Activated CD8-positive, alpha-beta memory T cell treated with anti-CD3 and anti-CD28 coated beads for 4 hours (primary cell): Measurements from ENCODE around the gene SRGAP2B.
"Not testable (repeated sequence)": the region's sequence is repeated elsewhere in the genome, so short reads cannot be mapped to it uniquely, and the experiment has no call there.

Experiments used
- DNase-seq, 2 donors: peaks; one replicate each; pipeline ENCODE4 v3.0.0-alpha.2; 2020; ENCODE audit warnings: low read depth in 2 of 2

Gene SRGAP2B

GRCh38 chr1:144900841-144901240, 194.3 kb downstream of the SRGAP2B start:
- DNase-seq: not testable (repeated sequence)

DNA sequence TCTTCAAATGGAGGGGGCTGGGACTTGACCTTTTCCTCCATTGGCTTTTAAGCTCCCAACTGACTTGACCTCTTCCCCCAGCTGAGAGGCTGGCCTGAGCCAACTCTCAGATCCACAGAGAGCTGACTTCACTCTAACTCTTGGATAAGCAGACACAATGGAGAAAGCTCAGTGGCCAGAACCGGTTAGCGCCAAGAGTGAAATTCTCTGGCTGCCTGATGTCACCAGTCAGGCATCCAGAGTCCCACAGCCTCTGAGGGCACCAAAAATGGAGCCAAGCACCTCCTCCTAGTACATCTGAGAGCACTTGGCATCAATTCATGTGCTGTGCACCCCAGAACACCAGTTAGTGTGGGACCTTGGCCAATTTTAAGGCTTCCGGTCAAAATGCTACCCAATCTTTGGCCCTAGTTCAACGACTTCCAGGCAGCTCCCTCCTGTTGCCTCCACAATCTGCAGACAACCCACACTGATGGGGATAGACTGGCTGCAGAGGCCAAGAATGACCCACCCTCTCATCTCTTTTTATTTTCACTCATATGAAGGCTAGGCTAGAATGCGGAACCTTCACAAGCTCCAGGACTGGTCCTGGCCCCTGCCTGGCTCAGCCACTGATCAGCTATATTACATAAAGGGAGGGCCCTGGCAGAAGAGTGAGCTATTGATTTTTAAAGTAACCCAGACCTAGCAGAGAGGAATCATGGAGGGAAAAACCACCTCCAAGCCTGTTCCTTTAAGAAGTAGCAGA, 200.5 kb downstream of the SRGAP2B start:
- not testable (repeated sequence) for DNase-seq

GRCh38 chr1:144893710-144894438, 201.3 kb downstream of the SRGAP2B start:
- DNase-seq: not testable (repeated sequence)

GRCh38 chr1:144893062-144893461, 202.1 kb downstream of the SRGAP2B start:
- DNase-seq: not testable (repeated sequence)

DNA sequence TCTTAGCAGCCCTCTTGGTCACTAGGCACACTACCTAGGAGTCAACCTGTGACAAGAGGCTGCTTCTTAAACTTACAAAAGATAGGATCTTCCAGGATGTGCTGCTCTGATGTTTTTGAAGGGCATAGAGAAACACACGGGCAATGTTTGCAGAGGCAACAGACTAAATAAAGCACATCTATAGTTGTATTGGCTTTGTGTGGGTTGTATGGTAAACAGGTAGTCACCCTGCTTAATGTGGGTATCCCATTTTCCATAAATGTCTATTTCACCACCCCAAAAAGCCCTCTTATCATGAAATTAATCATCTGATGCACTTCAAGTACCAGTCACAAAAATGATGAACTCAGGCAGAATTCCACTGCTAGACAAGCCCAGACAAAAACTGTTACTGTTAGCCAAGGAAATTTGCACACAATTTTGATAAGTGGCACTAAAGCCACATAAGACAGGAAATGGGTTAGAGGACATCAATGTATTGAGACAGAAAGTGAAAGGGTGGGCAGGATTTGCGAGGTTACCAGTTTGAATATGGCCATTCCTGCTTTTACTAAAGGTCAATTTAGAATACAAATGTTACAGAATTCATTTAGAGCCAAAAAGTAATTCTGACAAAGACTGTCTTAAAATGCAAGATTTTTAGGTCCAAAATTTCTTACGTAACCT, 205.5 kb downstream of the SRGAP2B start:
- DNase-seq: not testable (repeated sequence)

DNA sequence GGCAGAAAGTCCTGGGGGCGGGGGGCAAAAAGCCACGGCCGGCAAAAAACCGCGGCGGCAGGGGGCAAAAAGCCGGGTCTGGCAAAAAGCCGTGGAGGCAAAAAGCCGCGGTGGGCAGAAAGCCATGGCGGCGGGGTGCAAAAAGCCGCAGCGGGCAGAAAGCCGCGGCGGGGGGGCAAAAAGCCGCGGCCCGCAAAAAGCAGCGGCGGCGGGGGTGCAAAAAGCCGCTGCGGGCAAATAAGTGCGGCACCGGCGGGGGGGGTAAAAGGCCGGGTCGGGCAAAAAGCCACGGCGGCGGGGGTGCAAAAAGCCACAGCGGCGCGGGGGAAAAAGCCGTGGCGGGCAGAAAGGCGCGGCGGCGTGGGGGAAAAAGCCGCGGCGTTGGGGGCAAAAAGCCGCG, 212.1 kb downstream of the SRGAP2B start:
- not testable (repeated sequence) for DNase-seq

DNA sequence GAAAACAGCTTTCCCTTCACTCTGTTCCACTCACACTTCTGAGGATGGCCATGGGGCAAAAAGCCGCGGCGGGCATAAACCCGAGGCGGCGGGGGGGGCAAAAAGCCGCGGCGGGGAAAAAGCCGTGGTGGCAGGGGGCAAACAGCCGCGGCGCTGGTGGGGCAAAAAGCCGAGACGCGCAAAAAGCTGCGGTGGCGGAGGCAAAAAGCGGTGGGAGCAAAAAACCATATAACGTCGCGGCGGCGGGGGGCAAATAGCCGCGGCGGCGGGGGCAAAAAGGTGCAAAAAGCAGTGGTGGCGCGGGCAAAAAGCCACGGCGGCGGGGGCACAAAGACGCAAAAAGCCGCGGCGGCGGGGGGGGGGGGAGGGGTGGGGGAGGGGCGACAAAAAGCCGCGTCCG, 212.8 kb downstream of the SRGAP2B start:
- not testable (repeated sequence) for DNase-seq

DNA sequence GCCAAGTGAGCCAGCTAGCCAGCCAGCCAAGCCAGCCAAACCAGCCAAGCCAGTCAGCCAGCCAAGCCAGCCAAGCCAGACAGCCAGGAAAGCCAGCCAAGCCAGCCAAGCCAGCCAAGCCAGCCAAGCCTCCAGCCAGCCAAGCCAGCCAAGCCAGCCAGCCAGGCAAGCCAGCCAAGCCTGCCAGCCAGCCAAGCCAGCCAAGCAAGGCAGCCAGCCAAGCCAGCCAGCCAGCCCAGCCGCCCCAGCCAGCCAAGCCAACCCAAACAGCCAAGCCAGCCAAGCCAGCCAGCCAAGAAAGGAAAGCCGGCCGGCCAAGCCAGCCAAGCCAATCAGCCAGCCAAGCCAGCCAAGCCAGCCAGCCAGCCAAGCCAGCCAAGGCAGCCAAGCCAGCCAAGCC, 236.5 kb downstream of the SRGAP2B start:
- not testable (repeated sequence) for DNase-seq
